MCF 10A (cell line): ENCODE results near the gene DZANK1. TPM values are rescaled to one million over a fixed set of nuclear protein-coding genes. Genes with fewer than 3 reads are reported as not detected.
"Not testable (repeated sequence)": the region's sequence is repeated elsewhere in the genome, so short reads cannot be mapped to it uniquely, and the experiment has no call there.

Experiments
- BruUV-seq: library from RNA; stranded (reverse); fragments of 400-500 nt; replicated peaks from 2 replicates; lab custom pipeline; 2021; lab: Mats Ljungman, UMichigan
- CTCF ChIA-PET: fragments of 300-600 bp; sonication (Branson Sonifier 250); formaldehyde crosslinking; extraction: SDS; loops from one replicate; lab custom pipeline; 2021; ENCODE audit warnings: antibody characterized with exemption, inconsistent platforms; lab: Yijun Ruan, JAX
- POLR2A ChIA-PET: fragments of 300-600, 350-650 bp; sonication (Branson Sonifier 250); formaldehyde crosslinking; extraction: SDS; loops from one replicate; lab custom pipeline; 2020; ENCODE audit warnings: antibody characterized with exemption, inconsistent platforms; lab: Yijun Ruan, JAX
- DNase-seq: peaks from one replicate; pipeline ENCODE4 v3.0.0-alpha.2; 2018; ENCODE audit not compliant: unreplicated experiment
- H3K27ac Mint-ChIP-seq: one replicate; pipeline ENCODE4 v1.8.0; 2022; ENCODE audit warnings: mild to moderate bottlenecking, low read depth, mixed read lengths; ENCODE audit not compliant: unreplicated experiment
- H3K27me3 Mint-ChIP-seq: one replicate; pipeline ENCODE4 v1.8.0; 2022; ENCODE audit warnings: mixed read lengths; ENCODE audit not compliant: insufficient read depth, unreplicated experiment
- H3K36me3 Mint-ChIP-seq: one replicate; pipeline ENCODE4 v1.8.0; 2022; ENCODE audit warnings: mild to moderate bottlenecking, moderate library complexity, mixed read lengths; ENCODE audit not compliant: insufficient read depth, unreplicated experiment
- H3K4me1 Mint-ChIP-seq: one replicate; pipeline ENCODE4 v1.8.0; 2022; ENCODE audit warnings: mixed read lengths; ENCODE audit not compliant: insufficient read depth, unreplicated experiment
- H3K4me3 Mint-ChIP-seq: one replicate; pipeline ENCODE4 v1.8.0; 2022; ENCODE audit warnings: mild to moderate bottlenecking, moderate library complexity, mixed read lengths; ENCODE audit not compliant: unreplicated experiment
- H3K9me3 Mint-ChIP-seq: one replicate; pipeline ENCODE4 v1.8.0; 2022; ENCODE audit warnings: mixed read lengths; ENCODE audit not compliant: unreplicated experiment
- intact Hi-C: fragments of 100-400 bp; cut with micrococcal nuclease; formaldehyde crosslinking; loops from 2 replicates; pipeline ENCODE4 v1.14.1; 2022
- total RNA-seq: library from RNA; stranded (reverse); gene quantifications from 2 replicates; pipeline ENCODE4 v1.2.3, GENCODE V29; 2022
- TF ChIP-seq, protein P1 (sequence below): fragments of 200-600 bp; IDR thresholded peaks from one replicate; pipeline ENCODE4 v1.8.0; 2022; ENCODE audit warnings: antibody characterized with exemption, mild to moderate bottlenecking; ENCODE audit not compliant: unreplicated experiment

Gene DZANK1
- total RNA-seq, 1 experiment from 2014 or later = 2.5 TPM

DNA sequence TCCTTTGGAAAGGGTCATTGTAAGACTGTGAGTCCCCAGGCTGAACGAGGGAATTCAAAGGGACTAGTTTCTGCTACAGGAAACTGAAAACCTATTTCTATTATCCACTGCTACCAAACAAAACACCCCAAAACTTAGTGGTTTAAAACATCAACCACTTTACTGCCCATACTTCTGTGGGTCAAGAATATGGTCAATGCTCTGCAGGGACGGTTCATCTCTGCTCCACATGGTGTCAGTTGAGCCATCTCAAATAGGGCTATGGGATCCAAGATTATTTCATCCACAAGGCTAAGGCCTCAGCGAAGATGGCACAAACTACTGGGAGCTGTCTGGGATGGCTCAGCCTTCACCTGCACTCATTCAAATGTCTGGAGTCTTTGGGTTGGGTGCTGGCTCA is 65.5 kb downstream of the DZANK1 start:
- H3K9me3 Mint-ChIP-seq = no peaks in the 10 kb centered on the region
- CTCF ChIA-PET = interaction anchor here (0.6 to 3.4 kb wide), 3 partner anchors 11 to 36 kb away, joined by 3 to 11 read pairs (median 4); no protein-coding TSS in a partner anchor
- TF ChIP-seq, protein P1, sequence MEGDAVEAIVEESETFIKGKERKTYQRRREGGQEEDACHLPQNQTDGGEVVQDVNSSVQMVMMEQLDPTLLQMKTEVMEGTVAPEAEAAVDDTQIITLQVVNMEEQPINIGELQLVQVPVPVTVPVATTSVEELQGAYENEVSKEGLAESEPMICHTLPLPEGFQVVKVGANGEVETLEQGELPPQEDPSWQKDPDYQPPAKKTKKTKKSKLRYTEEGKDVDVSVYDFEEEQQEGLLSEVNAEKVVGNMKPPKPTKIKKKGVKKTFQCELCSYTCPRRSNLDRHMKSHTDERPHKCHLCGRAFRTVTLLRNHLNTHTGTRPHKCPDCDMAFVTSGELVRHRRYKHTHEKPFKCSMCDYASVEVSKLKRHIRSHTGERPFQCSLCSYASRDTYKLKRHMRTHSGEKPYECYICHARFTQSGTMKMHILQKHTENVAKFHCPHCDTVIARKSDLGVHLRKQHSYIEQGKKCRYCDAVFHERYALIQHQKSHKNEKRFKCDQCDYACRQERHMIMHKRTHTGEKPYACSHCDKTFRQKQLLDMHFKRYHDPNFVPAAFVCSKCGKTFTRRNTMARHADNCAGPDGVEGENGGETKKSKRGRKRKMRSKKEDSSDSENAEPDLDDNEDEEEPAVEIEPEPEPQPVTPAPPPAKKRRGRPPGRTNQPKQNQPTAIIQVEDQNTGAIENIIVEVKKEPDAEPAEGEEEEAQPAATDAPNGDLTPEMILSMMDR = no peak
- POLR2A ChIA-PET = no interaction called here
- no TSS peak for BruUV-seq
- intact Hi-C loops = no loop called here
- H3K27ac Mint-ChIP-seq = no peak overlapping the region
- H3K27me3 Mint-ChIP-seq = no peaks in the 10 kb centered on the region
- H3K4me3 Mint-ChIP-seq = no peak overlapping the region
- peaks cover 6% of the 10 kb centered on the region for H3K4me1 Mint-ChIP-seq
- DNase-seq = no peak
- peaks cover 11% of the 10 kb centered on the region for H3K36me3 Mint-ChIP-seq

DNA sequence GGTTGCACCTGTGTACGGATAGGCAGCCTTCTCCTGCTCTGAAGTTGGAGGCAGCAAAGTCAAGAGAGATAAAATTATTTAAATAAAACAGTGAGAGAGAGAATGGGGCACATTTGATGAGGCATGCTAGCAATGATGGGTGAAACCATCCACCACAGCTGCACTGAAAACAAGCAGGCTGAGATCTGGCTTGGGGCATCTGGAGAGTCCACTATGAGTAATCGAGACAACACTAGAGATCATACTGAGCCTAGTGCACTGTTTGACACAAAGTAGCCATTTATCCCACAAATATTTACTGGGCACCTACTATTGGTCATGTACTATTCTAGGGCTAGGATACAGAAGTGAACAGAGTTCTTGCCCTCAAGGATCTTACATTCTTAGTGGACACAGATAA is 66.4 kb downstream of the DZANK1 start:
- no peak overlapping the region for H3K27ac Mint-ChIP-seq
- ChIA-PET POLR2A (interaction anchor here (0.6 kb wide), 1 partner anchor 120 kb away, joined by 4 read pairs; no protein-coding TSS in a partner anchor), CTCF (interaction anchor here (0.7 to 3.4 kb wide), 3 partner anchors 12 to 121 kb away, joined by 3 to 11 read pairs (median 3); no protein-coding TSS in a partner anchor)
- peaks cover 6% of the 10 kb centered on the region for H3K4me1 Mint-ChIP-seq
- H3K4me3 Mint-ChIP-seq = no peak overlapping the region
- no peaks in the 10 kb centered on the region for H3K27me3 Mint-ChIP-seq
- no peaks in the 10 kb centered on the region for H3K9me3 Mint-ChIP-seq
- peaks cover 6% of the 10 kb centered on the region for H3K36me3 Mint-ChIP-seq
- no TSS peak for BruUV-seq
- no peak for DNase-seq
- TF ChIP-seq, protein P1 = no peak
- intact Hi-C loops = no loop called here

DNA sequence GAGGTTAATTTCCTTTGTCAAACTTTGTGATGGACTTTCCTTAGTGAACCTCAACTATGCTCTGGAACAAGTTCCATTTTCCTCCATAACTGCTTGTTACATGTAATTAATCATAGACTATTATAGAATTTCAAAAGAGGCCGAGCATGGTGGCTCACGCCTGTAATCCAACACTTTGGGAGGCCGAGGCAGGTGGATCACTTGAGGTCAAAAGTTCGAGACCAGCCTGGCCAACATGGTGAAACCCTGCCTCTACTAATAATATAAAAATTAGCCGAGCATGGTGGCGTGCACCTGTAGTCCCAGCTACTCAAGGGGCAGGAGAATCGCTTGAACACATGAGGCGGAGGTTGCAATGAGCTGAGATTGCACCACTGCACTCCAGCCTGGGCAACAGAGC is 68.1 kb downstream of the DZANK1 start:
- CTCF ChIA-PET = interaction anchor here (3.4 kb wide), 1 partner anchor 14 kb away, joined by 11 read pairs; no protein-coding TSS in a partner anchor
- H3K4me1 Mint-ChIP-seq, BruUV-seq, H3K36me3 Mint-ChIP-seq, DNase-seq, POLR2A ChIA-PET, H3K9me3 Mint-ChIP-seq, H3K27me3 Mint-ChIP-seq, H3K27ac Mint-ChIP-seq, H3K4me3 Mint-ChIP-seq, intact Hi-C loops: not testable (repeated sequence)

DNA sequence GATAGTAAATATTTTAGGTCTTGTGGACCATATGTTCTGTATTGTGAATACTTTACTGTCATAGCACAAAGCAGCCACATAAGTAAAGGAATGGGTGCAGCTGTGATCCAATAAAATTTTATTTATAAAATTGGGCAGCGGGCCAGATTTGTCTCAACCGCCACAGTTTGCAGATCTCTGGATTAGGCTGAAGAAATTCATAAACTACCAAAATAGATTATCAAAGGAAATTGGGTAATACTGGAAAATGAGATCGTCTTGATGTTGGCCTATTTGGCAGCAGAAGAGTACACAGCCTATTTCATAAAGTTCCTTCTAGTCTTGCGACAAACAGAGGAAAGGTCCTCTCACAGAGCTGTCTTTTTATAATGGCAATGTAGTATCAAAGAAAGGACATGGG is 69.8 kb downstream of the DZANK1 start:
- Mint-ChIP-seq H3K4me1 (no peaks in the 10 kb centered on the region), H3K36me3 (no peaks in the 10 kb centered on the region), H3K27ac (no peak overlapping the region), H3K9me3 (no peaks in the 10 kb centered on the region), H3K4me3 (no peak overlapping the region), H3K27me3 (no peaks in the 10 kb centered on the region)
- no TSS peak for BruUV-seq
- DNase-seq = no peak
- TF ChIP-seq, protein P1 = no peak
- ChIA-PET POLR2A (interaction anchor here (0.6 kb wide), 1 partner anchor 1394 kb away, joined by 3 read pairs; no protein-coding TSS in a partner anchor), CTCF (interaction anchor here (0.5 to 1.1 kb wide), 2 partner anchors 17 to 488 kb away, joined by 4 to 6 read pairs; no protein-coding TSS in a partner anchor)
- intact Hi-C loops = no loop called here
